ENCODE data around the gene TLL1. TPM values are rescaled to one million over a fixed set of nuclear protein-coding genes. Genes with fewer than 3 reads are reported as not detected.

Gene TLL1
- total RNA-seq, 1 donor from 2014 or later, result 7.9 TPM

DNA sequence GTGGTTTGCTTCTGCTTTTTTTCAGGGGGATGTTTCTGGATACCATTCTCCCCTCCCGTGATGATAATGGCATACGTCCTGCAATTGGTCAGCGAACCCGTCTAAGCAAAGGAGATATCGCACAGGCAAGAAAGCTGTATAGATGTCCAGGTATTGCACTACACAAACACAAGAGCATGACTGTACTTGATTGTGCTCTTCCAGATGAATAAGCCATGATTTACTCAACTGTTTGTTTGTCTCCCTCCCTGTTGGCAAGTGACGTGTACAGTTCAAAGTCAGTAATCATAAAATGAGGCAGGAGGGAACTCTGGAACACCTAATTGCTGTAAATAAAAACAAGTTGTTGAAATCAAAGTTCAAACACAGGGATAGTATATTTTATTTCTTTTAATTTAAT lies 141.4 kb downstream of the TLL1 start:
- no peaks in the 10 kb centered on the region for H3K27me3 ChIP-seq (ENCODE audit: control insufficient read depth, insufficient read depth, low read length)

DNA sequence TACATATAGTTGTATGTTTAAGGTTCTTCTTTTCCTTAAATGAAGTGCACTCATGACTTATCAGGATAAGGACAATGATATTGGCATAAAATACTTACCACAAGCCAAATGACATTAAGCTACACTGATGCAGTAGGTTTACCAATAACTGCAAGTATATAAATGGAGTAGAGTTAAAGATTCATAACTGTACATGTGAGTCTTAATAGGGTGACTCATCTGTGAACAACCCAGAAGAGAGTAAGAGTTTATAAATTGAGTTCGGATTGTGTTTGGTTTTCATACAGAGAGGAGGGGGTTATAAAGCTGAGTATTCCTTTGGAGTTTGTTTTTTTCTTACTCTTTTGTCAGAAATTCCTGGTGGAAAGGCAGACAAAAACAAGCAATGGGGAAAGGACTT lies 144.8 kb downstream of the TLL1 start:
- DNase-seq (ENCODE audit: low read depth), result no peak
- TF ChIP-seq, protein P1, sequence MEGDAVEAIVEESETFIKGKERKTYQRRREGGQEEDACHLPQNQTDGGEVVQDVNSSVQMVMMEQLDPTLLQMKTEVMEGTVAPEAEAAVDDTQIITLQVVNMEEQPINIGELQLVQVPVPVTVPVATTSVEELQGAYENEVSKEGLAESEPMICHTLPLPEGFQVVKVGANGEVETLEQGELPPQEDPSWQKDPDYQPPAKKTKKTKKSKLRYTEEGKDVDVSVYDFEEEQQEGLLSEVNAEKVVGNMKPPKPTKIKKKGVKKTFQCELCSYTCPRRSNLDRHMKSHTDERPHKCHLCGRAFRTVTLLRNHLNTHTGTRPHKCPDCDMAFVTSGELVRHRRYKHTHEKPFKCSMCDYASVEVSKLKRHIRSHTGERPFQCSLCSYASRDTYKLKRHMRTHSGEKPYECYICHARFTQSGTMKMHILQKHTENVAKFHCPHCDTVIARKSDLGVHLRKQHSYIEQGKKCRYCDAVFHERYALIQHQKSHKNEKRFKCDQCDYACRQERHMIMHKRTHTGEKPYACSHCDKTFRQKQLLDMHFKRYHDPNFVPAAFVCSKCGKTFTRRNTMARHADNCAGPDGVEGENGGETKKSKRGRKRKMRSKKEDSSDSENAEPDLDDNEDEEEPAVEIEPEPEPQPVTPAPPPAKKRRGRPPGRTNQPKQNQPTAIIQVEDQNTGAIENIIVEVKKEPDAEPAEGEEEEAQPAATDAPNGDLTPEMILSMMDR (IDR thresholded peaks at IDR 0.05; ENCODE audit: insufficient read depth, low read length, poor library complexity, severe bottlenecking), result no peak
- Histone ChIP-seq H3K27me3 (ENCODE audit: control insufficient read depth, insufficient read depth, low read length) (no peaks in the 10 kb centered on the region), H3K4me3 (ENCODE audit: low read depth, low read length) (no peak overlapping the region), H3K36me3 (ENCODE audit: control insufficient read depth, insufficient read depth, low read length) (no peaks in the 10 kb centered on the region)

More for the DNA sequence above, 141.4 kb downstream of the TLL1 start:
- H3K36me3 ChIP-seq (ENCODE audit: control insufficient read depth, insufficient read depth, low read length), result no peaks in the 10 kb centered on the region
- H3K4me3 ChIP-seq (ENCODE audit: low read depth, low read length), result no peak overlapping the region
- DNase-seq (ENCODE audit: low read depth), result no peak
- TF ChIP-seq, protein P1 (IDR thresholded peaks at IDR 0.05; ENCODE audit: insufficient read depth, low read length, poor library complexity, severe bottlenecking), result no peak

DNA sequence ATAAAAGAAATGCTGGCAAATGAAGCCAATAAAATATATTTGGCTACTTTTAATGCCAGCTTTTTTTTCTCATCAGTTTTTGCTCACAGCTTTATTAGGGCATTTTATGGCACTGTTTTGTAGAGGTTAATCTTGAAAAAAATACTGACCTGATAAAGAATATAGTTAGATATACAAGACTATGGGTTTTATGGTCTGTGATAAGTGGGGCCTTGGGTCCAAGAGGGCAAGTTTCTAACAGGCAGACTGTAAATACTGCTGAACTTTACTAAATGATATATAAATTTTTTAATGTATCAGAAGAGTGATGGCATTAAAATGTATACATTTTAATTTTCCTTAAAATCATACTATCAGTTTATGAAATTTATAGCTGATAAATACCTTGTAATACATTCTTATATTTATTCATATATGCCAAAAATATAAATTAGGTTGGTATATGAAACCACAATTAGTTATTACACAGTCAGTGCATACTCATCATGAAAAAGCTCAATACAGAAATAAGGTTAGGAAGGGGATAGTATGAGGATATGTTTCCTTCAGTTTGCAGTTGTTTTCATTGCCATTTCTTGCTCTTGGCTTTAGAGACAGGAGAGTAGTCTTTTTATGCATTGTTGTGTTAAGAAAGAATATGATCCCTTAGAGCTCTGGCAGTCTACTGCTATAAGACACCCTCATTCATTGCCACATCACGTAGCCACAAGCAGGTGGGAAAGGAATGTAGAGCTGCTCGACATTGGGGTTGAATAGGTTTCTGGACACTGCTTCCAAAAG lies 146.6 kb downstream of the TLL1 start:
- H3K36me3 ChIP-seq (ENCODE audit: control insufficient read depth, insufficient read depth, low read length), result no peaks in the 10 kb centered on the region
- no peak overlapping the region for H3K4me3 ChIP-seq (ENCODE audit: low read depth, low read length)
- TF ChIP-seq, protein P1 (IDR thresholded peaks at IDR 0.05; ENCODE audit: insufficient read depth, low read length, poor library complexity, severe bottlenecking), result no peak
- no peak for DNase-seq (ENCODE audit: low read depth)
- H3K27me3 ChIP-seq (ENCODE audit: control insufficient read depth, insufficient read depth, low read length), result no peaks in the 10 kb centered on the region

DNA sequence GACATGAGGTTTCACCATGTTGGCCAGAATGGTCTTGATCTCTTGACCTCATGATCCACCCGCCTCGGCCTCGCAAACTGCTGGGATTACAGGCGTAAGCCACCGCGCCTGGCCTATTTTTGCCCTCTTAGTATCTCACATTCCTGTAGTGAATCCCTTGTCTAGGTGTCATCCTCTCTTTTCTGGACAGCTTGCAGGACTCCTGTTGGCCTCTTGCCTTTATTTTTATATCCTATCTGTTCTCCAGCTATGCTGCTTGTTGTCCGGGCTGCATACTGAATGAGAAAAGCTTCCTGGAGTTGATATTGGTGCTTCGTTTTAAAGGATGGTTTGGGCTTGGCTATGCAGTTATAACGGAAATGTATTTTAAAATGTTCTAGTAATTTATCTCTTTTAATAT lies 148.6 kb downstream of the TLL1 start:
- DNase-seq (ENCODE audit: low read depth), result no peak
- H3K27me3 ChIP-seq (ENCODE audit: control insufficient read depth, insufficient read depth, low read length), result no peaks in the 10 kb centered on the region
- TF ChIP-seq, protein P1 (IDR thresholded peaks at IDR 0.05; ENCODE audit: insufficient read depth, low read length, poor library complexity, severe bottlenecking), result no peak
- H3K4me3 ChIP-seq (ENCODE audit: low read depth, low read length), result no peak overlapping the region
- no peaks in the 10 kb centered on the region for H3K36me3 ChIP-seq (ENCODE audit: control insufficient read depth, insufficient read depth, low read length)

DNA sequence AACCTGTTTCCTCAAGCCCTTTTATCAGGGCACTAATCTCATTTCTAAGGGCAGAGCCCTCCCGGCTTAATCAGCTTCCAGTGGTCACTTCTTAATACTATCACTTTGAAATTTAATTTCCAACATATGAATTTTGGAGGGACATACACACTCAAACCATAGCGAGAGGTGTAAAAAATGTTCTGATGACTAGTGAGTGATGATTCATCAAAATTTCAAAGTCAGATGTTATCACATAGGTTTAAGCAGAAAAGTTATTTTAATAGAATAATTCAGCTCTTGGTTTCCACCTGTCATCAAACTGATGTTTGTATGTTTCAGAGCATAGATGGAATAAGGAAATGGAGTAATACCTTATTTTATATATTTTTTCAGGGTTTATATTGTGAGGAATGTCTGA lies 161.9 kb downstream of the TLL1 start:
- DNase-seq (ENCODE audit: low read depth), result no peak
- Histone ChIP-seq H3K36me3 (ENCODE audit: control insufficient read depth, insufficient read depth, low read length) (no peaks in the 10 kb centered on the region), H3K4me3 (ENCODE audit: low read depth, low read length) (no peak overlapping the region), H3K27me3 (ENCODE audit: control insufficient read depth, insufficient read depth, low read length) (no peaks in the 10 kb centered on the region)
- TF ChIP-seq, protein P1 (IDR thresholded peaks at IDR 0.05; ENCODE audit: insufficient read depth, low read length, poor library complexity, severe bottlenecking), result no peak

DNA sequence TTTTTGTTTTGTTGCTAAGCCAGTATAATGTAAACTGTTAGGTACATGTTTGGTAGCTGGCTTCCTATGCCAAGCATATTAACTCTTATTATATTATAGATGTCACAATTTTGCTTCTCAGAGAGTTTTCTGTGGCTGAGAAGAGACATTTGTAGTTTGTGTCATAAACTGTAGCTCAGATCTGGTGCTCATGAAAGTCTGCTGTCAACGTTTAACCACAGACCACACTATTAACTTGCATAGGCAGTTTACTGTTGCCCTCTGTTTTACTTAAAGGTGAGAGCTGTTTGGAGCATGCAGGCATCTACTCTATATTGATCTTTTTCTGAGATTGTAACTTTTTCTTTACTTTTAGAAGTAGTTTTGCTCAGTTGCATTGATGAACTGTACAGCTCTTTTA lies 166.8 kb downstream of the TLL1 start:
- Histone ChIP-seq H3K4me3 (ENCODE audit: low read depth, low read length) (no peak overlapping the region), H3K36me3 (ENCODE audit: control insufficient read depth, insufficient read depth, low read length) (no peaks in the 10 kb centered on the region), H3K27me3 (ENCODE audit: control insufficient read depth, insufficient read depth, low read length) (no peaks in the 10 kb centered on the region)
- DNase-seq (ENCODE audit: low read depth), result no peak
- TF ChIP-seq, protein P1 (IDR thresholded peaks at IDR 0.05; ENCODE audit: insufficient read depth, low read length, poor library complexity, severe bottlenecking), result no peak

Data from kidney epithelial cell (primary cell).